ENCODE data around the gene ZDHHC1.

The ZDHHC1 gene

GRCh38 chr16:67447508-67448076 is 31.3 kb upstream of the ZDHHC1 start:
- peak; percentile 49 for DNase-seq (ENCODE audit: low read depth)
- peak; percentile 60 for TF ChIP-seq CTCF (conservative IDR thresholded peaks at IDR 0.05; ENCODE audit: low read length)

GRCh38 chr16:67446968-67447507 is 30.8 kb upstream of the ZDHHC1 start:
- no peak for DNase-seq (ENCODE audit: low read depth)
- no peak for TF ChIP-seq CTCF (conservative IDR thresholded peaks at IDR 0.05; ENCODE audit: low read length)

More at GRCh38 chr16:67447508-67448076, 31.3 kb upstream of the ZDHHC1 start:
- H3K4me3 ChIP-seq (ENCODE audit: low read length) = no peak overlapping the region

GRCh38 chr16:67445913-67446907 is 29.9 kb upstream of the ZDHHC1 start:
- no peak overlapping the region for H3K4me3 ChIP-seq (ENCODE audit: low read length)
- no peak for DNase-seq (ENCODE audit: low read depth)
- no peak; the same call in 1 of the 2 replicates for TF ChIP-seq CTCF (conservative IDR thresholded peaks at IDR 0.05; ENCODE audit: low read length)

More at GRCh38 chr16:67446968-67447507, 30.8 kb upstream of the ZDHHC1 start:
- H3K4me3 ChIP-seq (ENCODE audit: low read length) = no peak overlapping the region

GRCh38 chr16:67445441-67445912 is 29.2 kb upstream of the ZDHHC1 start:
- TF ChIP-seq CTCF (conservative IDR thresholded peaks at IDR 0.05; ENCODE audit: low read length) = no peak
- DNase-seq (ENCODE audit: low read depth) = no peak
- no peak overlapping the region for H3K4me3 ChIP-seq (ENCODE audit: low read length)

GRCh38 chr16:67445126-67445426 is 28.8 kb upstream of the ZDHHC1 start:
- no peak for TF ChIP-seq CTCF (conservative IDR thresholded peaks at IDR 0.05; ENCODE audit: low read length)
- no peak overlapping the region for H3K4me3 ChIP-seq (ENCODE audit: low read length)
- no peak for DNase-seq (ENCODE audit: low read depth)

GRCh38 chr16:67444259-67445125 is 28.2 kb upstream of the ZDHHC1 start:
- H3K4me3 ChIP-seq (ENCODE audit: low read length) = no peak overlapping the region
- TF ChIP-seq CTCF (conservative IDR thresholded peaks at IDR 0.05; ENCODE audit: low read length) = no peak
- no peak for DNase-seq (ENCODE audit: low read depth)
